Measurements from ENCODE around the gene GBF1.

Gene GBF1

GRCh38 chr10:102424916-102425315 is 179.6 kb downstream of the GBF1 start:
- no peak for DNase-seq

DNA sequence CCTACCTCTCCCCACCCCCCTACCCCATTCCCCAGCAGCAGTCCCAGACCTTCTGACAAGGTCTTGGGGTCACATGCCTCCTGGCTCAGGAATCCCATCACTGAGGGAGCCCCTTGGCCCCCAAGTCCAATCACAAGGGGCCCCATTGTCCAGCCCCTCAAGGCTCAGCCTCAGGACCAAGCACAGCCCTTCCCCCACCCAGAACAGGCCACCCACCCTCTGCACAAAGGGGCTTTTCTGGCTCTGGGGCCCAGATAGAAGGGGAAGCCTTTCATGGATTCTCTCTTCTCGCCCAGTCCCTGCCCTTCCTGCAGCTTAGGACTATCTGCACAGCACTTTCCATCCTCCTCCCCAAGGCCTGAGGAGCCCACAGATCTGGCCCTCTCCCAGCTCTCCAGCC is 180.1 kb downstream of the GBF1 start:
- DNase-seq: no peak

GRCh38 chr10:102426803-102427287 is 181.5 kb downstream of the GBF1 start:
- no peak for DNase-seq

- no peak for DNase-seq
Measured at GRCh38 chr10:102429468-102429867, 184.1 kb downstream of the GBF1 start.

GRCh38 chr10:102431452-102432124 is 186.3 kb downstream of the GBF1 start:
- DNase-seq: no peak
